Measurements from ENCODE around the gene MDM4.
"Not testable (repeated sequence)": the region's sequence is repeated elsewhere in the genome, so short reads cannot be mapped to it uniquely, and the experiment has no call there.

MDM4 gene

DNA sequence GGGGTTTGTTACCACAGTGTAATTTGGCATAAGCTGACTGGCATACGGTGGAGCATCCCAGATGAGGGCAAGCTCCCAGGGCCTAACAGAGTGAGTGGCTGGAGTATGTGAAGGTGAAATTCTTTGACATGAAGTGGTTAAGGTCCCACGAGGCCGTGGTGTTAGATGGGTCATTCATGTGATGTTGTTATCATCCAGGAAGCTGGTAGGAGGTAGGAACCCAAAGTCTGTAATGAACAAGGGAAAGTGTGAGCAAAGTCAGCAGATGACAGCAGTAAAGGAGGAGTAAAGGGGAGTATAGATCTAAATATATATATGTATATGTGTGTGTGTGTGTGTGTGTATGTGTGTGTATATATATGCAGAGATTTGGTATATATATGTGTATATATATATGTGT lies 47.6 kb downstream of the MDM4 start:
- no peak for DNase-seq

DNA sequence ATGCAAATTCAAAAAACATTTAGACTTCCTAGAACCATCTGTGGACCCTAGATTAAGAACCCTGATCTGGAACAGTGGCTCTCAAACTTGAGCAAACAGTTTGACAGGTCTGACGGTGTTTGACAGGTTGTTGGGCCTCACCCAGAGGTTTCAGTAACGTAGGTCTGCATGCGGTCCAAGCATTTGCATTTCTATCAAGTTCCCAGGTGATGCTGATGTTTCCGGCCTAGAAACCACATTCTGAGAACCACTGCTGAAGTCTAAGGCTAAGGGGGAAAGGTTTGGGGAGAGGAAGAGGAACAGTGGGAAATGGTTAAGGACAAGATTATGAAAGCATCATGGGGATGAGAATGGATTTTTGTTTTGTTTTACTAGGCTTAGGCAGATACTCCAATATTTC lies 48.6 kb downstream of the MDM4 start:
- DNase-seq = no peak

DNA sequence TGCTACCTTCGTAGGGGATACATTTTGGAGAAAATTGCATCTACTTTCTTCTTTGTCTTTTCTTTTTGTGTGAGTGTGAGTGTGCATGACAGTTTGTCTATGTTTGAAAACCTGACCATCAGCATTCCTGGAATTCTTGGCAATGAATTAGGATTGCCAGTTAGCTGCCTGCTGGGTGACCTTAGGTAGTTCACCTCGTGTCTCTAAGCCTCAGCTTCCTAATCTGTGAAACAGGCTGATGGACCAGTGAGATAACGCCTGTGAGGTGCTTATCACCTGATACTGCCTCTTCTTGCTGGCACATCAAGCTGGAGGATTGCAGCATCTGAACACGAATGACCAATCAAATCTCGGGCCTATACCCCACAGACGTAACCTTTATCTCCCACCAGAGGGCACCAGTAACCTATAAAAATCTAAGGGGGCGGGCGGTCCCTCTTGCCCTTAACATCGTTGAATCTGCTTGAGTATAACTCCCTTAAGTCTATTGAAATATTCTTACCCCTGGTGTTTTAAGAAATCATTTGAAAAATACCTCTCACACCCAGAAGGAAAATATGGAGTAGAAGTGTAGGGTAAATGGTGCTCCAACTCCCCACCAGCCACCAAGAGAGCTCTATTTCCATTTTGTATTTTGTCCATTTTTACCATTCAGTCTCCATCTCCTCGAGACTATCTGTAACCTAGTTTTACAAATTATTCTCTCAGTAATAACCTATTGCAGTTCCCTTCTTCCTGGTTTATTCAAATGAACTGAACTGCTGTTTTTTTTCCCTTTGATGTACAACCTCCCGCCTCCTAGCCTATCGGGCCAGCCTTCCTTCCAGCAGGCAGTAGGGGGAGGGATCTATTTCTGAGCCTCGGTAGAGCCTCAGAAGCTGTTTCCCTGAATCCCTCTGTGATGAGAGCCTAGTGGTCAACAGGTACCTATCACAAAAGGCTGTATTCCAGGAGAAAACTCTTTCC lies 49.7 kb downstream of the MDM4 start:
- peak; percentile 77 to 87 for DNase-seq

DNA sequence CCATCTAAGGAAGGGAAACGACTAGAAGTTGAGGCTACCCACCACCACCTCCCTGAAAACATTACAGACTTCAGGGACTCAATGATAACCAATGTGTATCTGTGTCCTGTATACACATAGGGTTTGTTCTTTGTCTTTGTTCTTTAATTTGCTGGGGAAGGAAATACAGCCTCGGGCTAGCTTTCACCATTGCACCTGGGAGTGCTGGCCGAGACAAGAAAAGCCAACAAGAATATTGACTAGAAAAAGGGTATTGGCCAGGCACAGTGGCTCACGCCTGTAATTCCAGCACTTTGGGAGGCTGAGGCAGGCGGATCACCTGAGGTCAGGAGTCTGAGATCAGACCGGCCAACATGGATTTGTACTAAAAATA lies 50.4 kb downstream of the MDM4 start:
- no peak for DNase-seq

DNA sequence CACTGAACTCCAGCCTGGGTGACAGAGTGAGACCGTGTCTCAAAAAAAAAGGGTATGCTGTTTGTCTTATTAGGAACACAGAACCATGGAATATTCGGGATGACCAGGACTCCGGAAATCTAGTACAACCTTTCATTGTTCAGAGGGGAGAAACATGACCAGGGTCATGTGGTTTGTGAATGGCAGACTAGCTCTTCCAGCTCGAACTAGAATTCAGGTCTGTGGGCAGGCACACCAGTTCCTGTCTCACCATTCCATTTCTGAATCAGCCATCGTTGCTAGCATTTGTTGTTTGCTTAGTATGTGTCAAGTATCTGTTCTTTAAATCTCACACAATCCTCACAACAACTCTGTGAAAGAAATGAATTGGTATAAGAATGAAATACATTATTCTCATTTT lies 50.9 kb downstream of the MDM4 start:
- no peak for DNase-seq

DNA sequence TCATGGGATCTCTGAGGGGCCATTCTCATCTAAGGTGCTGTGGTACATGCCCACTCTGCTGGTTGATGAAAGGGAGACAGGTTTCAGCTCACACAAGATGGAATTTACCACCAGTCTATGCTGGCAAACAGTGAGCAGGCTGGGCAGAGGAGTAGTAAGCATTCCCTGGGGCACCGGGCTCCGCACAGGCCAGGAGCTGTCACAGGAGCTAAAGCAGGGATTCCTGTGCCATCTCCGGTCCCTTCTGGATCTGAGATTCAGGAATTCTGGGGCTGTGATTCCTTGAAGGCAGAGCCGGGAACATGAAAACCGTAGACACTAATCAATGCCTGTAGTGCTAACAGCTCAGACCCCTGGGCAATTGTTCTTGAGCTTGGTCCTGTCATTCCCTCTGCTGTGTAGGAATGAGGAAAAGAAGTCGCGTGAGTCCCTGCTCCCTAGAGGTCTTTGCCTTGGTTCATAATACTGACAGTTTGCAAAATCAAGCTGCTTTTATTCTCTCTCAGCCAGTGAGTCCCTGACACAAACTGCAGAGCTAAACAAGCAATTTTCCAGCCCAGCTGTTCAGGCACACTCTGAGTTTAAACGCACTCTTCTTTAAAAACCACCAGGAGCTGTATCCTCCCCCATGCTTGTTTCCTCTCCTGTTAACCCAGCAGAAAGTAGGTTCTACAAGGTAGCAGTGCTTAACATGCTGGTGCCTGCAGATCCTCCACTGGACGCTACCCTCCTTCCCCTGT lies 52.5 kb downstream of the MDM4 start:
- no peak for DNase-seq

DNA sequence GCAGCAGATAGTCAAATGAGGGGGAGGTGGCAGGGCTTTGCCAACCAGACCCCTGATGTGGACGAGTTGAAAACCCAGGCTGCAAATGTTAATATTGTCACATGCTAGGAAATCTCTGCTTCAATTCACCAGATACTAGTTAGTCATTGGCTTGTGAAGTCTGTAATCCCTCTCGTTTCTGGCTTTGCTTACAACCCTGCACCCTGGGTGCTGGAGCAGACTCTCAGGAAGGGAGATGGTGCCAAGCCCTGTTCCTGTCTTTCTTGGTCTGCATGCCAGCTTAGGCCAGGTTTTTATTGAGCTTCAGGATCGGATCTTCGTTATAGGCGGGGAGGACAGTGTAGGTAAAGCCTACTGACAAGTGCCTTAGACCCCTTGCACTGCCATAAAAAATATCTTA lies 53.3 kb downstream of the MDM4 start:
- DNase-seq = no peak

DNA sequence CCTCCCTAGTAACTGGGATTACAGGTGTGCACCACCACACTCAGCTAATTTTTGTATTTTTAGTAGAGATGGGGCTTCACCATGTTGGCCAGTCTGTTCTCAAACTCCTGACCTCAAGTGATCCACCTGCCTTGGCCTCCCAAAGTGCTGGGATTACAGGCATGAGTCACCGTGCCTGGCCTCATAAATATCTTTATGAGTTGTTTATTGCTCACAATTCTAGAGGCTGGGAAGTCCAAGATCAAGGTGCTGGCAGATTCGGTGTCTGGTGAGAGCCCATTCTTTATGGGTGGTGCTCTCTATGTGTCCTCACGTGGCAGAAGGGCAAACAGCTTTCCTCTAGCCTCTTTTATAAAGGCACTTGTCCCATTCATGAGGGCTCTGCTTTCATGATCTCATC lies 53.8 kb downstream of the MDM4 start:
- DNase-seq = not testable (repeated sequence)

DNA sequence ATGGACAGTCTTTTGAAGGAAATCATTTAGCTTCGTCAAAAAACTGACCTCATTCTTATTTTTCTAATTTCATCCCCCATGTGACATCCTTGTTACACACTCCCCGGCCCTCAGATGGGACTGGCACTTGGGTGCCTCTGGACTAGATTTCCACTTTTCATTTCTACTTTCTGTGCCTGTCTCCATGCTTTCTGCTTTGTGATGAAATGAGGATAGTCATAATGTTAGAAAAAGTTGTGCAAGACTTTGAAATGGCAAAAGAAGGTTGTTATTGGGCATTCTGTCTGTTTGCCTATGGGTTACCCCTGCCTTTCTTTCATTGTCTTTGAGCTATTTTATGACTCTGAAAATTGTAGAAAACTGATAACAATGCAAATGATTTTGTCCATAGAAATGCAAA lies 54.9 kb downstream of the MDM4 start:
- DNase-seq = no peak

DNA sequence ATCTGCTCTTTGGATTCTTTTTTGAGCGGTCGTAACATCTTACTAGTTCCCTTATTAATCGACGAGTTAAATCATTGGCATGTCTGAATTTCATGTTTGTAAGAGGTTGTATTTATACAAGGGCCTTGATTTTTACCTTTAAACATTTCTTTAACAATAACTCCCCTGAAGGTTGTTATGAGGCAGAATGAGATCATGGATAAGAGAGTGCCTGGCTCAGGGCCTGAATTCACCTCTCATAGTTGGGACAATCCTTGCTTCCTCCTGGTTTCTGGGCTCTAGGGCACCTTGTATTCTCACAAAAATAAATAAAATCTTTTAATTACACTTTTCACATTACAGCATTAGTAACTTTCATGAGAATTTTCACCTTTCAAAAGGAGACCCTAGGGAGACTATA lies 55.4 kb downstream of the MDM4 start:
- no peak for DNase-seq

DNA sequence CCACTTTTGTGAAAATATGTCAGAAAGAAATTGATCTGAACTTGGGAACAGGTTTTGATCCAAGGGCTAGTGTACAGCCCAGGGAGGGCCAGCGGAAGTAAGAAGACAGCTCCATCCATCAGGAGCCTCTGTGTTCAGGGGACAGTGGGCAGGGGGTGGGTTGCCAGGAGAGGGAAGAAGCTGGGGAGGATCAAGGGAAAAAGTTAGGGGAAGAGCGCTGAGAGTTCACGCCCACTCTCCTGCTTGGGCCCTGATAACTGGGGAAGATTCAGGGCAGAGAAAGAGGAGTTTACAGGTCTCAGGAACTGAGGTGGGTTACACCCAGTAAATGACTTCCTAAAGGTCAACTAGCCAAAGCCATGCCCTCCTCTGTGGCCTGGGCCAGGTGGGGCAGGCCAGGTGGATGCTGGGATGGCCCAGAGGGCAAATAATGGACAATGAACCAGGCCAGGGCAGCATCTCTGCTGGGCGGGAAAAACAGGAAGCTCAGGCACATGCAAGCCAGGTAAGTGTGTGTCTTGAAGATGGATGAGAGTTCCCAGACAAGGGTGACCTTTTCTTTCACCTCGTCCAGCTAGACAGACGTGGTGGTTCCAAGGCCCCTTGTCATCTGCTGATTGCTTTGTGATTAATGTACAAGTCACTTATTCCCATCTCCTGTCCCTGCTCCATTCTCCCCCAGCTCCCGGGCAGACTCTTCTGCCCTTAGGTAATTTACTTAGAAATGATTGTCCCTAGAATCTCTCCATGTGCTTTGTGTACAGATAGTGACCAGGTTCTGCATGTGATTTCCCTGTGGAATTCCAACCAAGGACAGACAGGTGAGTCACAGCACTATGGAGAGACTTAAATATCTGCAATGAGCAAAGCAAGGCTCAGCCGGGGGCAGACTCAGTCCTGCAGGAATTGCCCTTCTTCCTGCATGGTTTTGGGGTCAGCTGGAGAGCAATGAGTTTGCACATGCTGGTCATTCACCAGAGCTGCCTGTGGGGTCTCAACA lies 57.0 kb downstream of the MDM4 start:
- DNase-seq = no peak

DNA sequence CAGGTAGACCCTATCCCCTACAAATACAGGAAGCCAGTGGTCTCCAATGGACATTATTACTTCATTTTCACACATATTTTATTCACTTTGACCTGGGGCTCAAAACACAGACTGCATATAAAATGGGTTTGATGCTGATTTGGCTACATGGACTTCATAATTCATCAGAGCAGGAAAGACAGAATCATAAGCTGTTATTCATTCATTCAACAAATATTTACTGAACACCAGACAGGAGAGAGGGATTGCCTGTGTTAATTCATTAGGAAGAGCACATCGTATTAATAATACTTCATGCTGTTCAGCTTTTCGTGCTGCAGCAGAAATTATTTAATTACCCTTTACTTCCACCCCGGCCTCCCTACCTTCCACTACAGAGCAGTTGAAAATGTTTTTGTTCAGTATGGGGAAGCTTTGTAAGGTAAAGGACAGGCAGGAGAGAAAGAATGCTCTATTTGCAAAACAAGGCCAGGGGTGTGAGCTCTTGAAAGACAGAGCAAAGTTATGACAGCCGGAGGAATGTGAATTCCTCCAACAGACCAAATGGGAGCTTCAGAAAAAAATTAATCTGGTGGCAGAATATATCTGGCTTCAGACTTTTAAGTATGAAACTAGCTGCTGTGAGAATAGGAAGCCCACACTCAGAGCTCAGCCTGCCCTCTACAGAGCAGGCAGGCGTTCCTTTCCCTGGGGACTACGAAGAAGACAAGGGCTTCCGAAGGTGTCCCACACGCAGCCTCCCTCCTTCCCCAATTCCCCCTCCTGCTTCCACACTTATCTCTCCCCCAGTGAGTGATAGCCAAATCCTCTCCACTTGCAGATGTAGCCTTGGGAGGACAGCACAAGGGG lies 58.0 kb downstream of the MDM4 start:
- no peak for DNase-seq

DNA sequence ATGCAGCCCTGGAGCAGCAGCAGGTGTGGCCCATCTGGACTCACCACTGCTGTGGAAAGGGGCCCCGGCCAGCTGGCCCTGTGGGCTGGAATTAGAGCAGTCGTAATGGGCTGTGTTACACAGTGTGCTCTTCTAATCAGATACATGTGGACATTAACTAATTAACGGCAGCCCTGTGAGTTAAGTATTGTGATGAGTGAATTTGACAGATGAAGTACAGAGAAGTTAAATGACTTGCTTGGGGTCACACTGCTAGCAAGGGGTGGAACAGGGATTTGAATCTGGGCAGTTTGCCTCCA lies 58.6 kb downstream of the MDM4 start:
- DNase-seq = no peak

DNA sequence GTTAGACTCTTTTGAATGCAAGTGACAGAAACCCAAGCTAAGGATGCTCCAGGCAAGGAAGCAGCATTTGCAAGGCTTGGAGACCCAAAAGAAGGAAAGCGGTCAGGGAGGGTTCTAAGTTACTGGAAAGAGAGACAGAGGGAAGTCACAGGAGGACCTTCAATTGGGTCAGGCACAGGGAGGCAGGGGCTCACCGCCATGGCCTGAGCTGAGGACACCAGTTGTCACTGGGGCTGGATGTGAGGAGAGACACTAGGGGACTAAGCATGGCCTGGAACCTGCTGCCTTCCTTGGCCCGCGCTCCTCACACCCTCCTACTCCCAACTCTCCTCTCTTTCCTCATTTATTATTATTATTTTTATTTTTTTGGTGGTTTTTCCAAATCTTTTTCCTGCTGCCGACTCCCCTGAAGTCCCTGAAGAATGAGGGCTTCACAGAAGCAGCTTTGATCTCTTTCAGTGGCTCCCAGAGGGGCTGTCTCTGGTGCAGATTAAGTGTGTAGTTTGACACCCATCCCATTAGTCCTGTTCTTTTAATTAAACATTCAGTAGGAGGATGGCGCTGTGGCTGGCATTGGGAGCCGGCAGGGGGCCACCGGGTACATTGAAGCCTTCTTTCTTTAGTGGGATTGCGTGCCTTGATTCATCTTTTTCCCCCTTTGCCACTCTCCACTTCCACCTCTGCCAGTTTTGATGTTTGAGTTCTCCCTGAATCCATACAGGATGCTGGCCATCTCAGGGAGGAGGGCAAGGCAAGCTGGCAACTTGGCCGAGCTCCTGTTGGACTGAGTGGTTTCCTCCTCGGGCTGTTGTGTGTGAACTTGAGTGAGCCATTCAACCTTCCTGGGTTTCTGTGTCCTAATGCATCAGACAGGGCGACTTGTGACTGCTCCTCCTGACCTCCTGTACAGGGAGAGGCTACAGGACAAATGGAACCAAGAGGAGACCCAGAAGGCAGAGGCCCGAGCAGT lies 59.3 kb downstream of the MDM4 start:
- no peak for DNase-seq

DNA sequence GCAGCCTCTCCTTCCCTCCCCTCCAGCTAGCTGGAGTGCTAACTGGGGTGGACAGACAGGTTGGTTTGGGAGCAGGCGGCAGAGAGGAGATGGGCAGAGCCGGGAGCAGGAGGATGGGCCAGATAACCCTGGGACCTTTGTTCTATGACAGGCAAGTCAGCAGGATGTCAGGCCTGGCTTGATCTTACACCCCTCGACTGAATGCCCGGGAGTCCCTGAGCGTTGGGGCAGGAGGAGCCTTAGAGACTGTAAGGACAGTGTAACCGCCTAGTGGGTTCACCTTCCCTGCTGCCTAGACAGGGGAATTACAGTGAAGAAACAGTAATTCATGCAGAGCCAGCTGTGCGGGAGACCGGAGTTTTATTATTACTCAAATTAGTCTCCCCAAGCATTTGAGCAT lies 60.2 kb downstream of the MDM4 start:
- DNase-seq = no peak

DNA sequence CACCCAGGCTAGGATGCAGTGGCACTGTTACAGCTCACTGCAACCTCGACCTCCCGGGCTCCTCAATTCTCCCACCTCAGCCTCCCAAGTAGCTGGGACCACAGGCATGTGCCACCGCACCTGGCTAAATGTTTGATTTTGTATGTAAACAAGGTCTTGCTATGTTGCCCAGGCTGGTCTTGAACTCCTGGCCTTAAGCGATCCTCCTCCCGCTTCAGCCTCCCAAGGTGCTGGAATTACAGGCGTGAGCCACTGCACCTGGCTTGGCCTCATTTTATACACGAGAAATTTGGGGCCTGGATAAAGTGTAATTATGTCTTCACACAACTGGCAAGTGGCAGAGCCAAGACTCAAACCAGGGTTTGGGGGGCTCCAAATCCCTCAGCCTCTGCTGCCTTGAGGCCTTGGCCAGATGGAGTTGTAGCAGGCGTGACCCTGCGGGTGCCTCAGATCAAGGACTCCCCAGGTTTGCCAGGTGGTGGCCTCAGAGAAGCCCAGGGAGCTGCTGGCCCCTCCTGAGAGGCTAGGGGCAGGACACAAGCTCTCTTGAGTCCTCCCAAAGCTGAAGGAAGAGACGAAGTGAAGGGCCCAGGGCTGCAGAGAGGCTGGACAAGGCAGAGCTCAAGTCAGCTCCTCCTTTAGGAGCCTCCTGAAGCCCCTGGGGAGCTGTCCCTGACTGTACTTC lies 61.7 kb downstream of the MDM4 start:
- DNase-seq = no peak

DNA sequence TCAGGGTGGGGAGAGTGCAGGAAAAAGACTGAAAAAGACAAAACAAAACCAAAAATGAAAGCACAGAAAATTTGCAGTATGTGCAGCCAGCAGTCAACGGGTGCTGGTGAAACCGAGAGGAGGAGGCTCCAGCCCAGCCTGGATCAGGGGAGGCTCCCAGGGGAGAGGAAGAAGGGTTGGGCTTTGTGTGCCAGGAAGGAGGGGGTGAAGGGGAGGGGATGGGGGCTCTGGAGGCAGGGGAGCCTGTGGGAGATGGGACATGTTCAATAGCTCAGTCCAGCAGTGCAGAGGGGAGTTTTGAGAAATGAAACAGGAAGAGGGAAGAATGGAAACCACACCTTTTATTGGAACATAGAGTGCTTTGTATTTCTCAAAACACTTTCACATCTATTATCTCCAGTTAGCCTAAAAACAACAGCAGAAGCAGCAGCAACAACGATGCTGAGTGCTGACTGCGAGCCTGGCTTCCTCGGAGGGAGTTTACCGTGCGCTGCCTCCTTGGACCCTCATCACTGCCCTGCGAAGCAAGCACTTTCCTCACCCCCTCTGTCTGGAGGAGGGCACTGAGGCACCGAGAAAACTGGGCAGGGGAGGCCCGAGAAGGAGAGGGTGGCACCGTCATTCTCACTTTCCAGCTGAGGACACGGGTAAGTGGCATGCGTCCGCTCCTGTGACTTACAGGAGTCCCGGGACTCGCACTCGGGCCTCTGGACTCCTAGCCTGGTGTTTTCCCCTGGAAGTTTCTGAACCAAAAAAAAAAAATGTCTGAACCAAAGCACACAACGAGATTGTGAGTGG lies 62.9 kb downstream of the MDM4 start:
- DNase-seq = peak in 1 of 2 experiments; percentile 30

DNA sequence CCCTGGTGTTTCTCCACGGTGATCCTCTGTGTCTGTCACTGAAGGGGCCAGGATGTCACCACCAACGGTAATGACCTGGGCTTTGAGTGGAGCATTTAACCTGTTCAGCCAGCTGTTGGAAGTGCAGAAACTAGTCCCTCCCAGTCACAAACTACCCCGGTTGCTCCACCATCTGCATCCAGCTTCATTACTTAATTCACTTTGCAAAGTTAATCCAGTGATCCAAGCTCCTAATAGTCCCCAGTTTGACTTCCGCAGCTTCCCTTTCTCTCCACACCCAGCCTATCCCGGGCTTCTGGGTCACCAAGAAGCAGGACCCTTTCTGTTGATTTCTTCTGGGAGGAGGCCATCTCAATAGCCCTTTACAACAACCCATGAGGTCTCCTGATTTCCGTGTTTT lies 63.5 kb downstream of the MDM4 start:
- no peak for DNase-seq

DNA sequence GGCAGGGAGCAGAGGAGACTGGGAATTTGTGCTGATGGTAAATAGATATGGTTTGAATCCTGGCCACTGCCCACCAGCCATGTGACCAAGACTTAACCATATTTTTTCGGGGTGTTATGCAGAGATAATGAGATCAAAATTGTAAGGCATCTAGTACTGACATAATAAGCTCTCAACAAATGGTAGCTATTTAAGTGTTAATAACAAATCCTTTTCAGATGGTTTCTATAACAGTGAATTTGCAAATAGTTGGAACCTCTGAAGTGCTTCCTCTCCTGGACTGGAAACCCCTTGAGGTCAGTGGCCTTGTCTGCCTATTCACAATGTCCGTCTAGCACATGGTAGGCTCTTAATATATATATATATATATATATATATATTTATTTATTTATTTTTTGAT lies 64.7 kb downstream of the MDM4 start:
- DNase-seq = no peak

DNA sequence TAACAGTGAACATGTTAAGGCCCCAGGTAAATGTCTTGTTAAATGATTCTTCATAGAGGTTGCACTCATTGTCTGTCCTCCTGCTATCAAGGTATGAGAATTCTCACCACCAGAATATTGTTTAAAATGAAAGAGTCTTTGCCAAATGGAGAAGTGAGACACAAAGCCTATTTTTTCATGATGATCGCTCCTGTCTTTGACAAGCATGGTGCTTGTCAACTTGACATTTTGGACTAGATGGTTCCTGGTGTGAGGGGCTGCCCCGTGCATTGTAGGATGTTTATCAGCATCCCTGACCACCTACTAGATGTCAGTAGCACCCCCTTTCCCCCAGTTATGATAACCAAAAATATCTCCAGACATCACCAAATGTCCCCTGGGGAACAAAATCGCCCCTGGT lies 65.6 kb downstream of the MDM4 start:
- DNase-seq = no peak

All from NCI-H187 (cell line).